ENCODE measurements around the gene CNTNAP2.

DNA sequence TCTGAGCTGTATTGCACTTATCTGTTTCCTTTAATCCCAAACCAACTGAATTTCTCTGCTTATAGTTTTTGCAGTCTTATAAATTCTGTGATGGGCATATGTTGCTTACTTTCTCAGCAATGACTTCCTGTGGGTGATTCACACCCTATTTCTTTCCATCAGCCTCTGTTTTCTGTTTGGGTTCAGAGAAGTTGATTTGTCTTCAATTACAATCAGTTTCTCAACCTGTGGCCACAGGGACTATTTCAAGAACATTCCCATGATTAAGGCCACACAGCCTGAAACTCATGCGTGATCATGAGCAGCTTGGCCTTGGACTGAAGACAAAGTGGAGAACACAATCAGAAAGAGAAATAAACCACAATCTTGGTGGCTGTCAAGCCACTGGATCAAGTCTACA lies 1299.4 kb downstream of the CNTNAP2 start:
- TF ChIP-seq, protein P1, sequence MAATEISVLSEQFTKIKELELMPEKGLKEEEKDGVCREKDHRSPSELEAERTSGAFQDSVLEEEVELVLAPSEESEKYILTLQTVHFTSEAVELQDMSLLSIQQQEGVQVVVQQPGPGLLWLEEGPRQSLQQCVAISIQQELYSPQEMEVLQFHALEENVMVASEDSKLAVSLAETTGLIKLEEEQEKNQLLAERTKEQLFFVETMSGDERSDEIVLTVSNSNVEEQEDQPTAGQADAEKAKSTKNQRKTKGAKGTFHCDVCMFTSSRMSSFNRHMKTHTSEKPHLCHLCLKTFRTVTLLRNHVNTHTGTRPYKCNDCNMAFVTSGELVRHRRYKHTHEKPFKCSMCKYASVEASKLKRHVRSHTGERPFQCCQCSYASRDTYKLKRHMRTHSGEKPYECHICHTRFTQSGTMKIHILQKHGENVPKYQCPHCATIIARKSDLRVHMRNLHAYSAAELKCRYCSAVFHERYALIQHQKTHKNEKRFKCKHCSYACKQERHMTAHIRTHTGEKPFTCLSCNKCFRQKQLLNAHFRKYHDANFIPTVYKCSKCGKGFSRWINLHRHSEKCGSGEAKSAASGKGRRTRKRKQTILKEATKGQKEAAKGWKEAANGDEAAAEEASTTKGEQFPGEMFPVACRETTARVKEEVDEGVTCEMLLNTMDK (IDR thresholded peaks at IDR 0.05; ENCODE audit: borderline replicate concordance, insufficient read depth, low read depth, low read length, poor library complexity, severe bottlenecking): no peak
- TF ChIP-seq HOMEZ (CRISPR knock-in tag; IDR thresholded peaks at IDR 0.05): no peak
- TF ChIP-seq ELF4 (CRISPR knock-in tag; IDR thresholded peaks at IDR 0.05): no peak
- no peak for TF ChIP-seq MXI1 (IDR thresholded peaks at IDR 0.05; ENCODE audit: low read depth, low read length)
- TF ChIP-seq CTCF (IDR thresholded peaks at IDR 0.05 in 2 of 3, conservative IDR thresholded peaks at IDR 0.05 in 1 of 3; ENCODE audit: insufficient read depth in 2 of 3, low read depth in 1 of 3, low read length in 3 of 3): no peak
- TF ChIP-seq RAD21 (CRISPR knock-in tag; conservative IDR thresholded peaks at IDR 0.05 in 1 of 2, IDR thresholded peaks at IDR 0.05 in 1 of 2): no peak
- no peak for TF ChIP-seq EZH2 (IDR thresholded peaks at IDR 0.05; ENCODE audit: borderline replicate concordance, low read depth, low read length)
- TF ChIP-seq ZBTB11 (CRISPR knock-in tag; IDR thresholded peaks at IDR 0.05): no peak
- TF ChIP-seq CBFB (CRISPR knock-in tag; IDR thresholded peaks at IDR 0.05): no peak
- no peak for TF ChIP-seq PRPF4 (IDR thresholded peaks at IDR 0.05; ENCODE audit: insufficient read depth, low read depth, low read length, poor library complexity, severe bottlenecking)
